NCI-H774 (cell line): ENCODE measurements around the gene STMN3.
"Not testable (repeated sequence)": the region's sequence is repeated elsewhere in the genome, so short reads cannot be mapped to it uniquely, and the experiment has no call there.

Experiments
- DNase-seq: peaks from one replicate; lab custom pipeline; 2025; lab: John Stamatoyannopoulos, UW

Gene STMN3

GRCh38 chr20:63678667-63679465 is 25.6 kb upstream of the STMN3 start:
- no peak for DNase-seq

GRCh38 chr20:63678071-63678470 is 24.8 kb upstream of the STMN3 start:
- DNase-seq, result no peak

GRCh38 chr20:63675681-63676368 is 22.6 kb upstream of the STMN3 start:
- no peak for DNase-seq

GRCh38 chr20:63673951-63674350 is 20.7 kb upstream of the STMN3 start:
- DNase-seq, result no peak

- no peak for DNase-seq
Measured at GRCh38 chr20:63672666-63673065, 19.4 kb upstream of the STMN3 start.

- DNase-seq, result not testable (repeated sequence)
Measured at GRCh38 chr20:63671695-63672094, 18.5 kb upstream of the STMN3 start.

- DNase-seq, result no peak
Measured at GRCh38 chr20:63668351-63668750, 15.1 kb upstream of the STMN3 start.

- DNase-seq, result no peak
Measured at GRCh38 chr20:63667858-63668257, 14.6 kb upstream of the STMN3 start.

GRCh38 chr20:63665708-63666107 is 12.5 kb upstream of the STMN3 start:
- DNase-seq, result no peak

GRCh38 chr20:63664861-63665594 is 11.8 kb upstream of the STMN3 start:
- DNase-seq, result no peak

- DNase-seq, result no peak
Measured at GRCh38 chr20:63664143-63664851, 11.1 kb upstream of the STMN3 start.

- DNase-seq, result no peak
Measured at GRCh38 chr20:63663332-63664066, 10.3 kb upstream of the STMN3 start.

GRCh38 chr20:63662813-63663189 is 9.6 kb upstream of the STMN3 start:
- no peak for DNase-seq

- no peak for DNase-seq
Measured at GRCh38 chr20:63661959-63662812, 9.0 kb upstream of the STMN3 start.

GRCh38 chr20:63661108-63661507 is 7.9 kb upstream of the STMN3 start:
- DNase-seq, result no peak

GRCh38 chr20:63660622-63661021 is 7.4 kb upstream of the STMN3 start:
- DNase-seq, result no peak

GRCh38 chr20:63660174-63660573 is 7.0 kb upstream of the STMN3 start:
- not testable (repeated sequence) for DNase-seq

- no peak for DNase-seq
Measured at GRCh38 chr20:63659370-63659769, 6.1 kb upstream of the STMN3 start.

GRCh38 chr20:63658749-63659187 is 5.5 kb upstream of the STMN3 start:
- DNase-seq, result no peak

- DNase-seq, result peak; percentile 83
Measured at GRCh38 chr20:63657937-63658748, 4.9 kb upstream of the STMN3 start, which contains the start of gene RTEL1. TSS of gene RTEL1 (plus strand) at chr20:63658312. CDS start at chr20:63659403, 1,091 bp downstream.
